ENCODE measurements around the gene ALOX5. TPM values are rescaled to one million over a fixed set of nuclear protein-coding genes. Genes with fewer than 3 reads are reported as not detected.
A peak's percentile ranks its signal among the peaks of the same experiment; 100 is the strongest.

The ALOX5 gene
- total and polyA plus RNA-seq, 4 donors, result 21.5 to 270 (median 144) TPM

GRCh38 chr10:45380903-45381620 lies 7.0 kb downstream of the ALOX5 start:
- DNase-seq, result no peak
- TF ChIP-seq CTCF (IDR thresholded peaks at IDR 0.05; ENCODE audit: control extremely low read depth, extremely low read depth), result no peak

GRCh38 chr10:45382591-45382990 lies 8.6 kb downstream of the ALOX5 start:
- DNase-seq (no peak), ATAC-seq (ENCODE audit: insufficient read depth, low FRiP score) (no peak)
- 88 to 95% methylated on average over 17 of the region's 17 CpGs for WGBS, 2 donors
- Histone ChIP-seq H3K9ac (ENCODE audit: insufficient read depth in 1 of 2, low read length in 2 of 2) (no peak overlapping the region), H3K4me3 (no peak overlapping the region), H3K9me3 (ENCODE audit: control insufficient read depth in 4 of 4, insufficient read depth in 3 of 4, low read length in 3 of 4) (peaks cover 0 to 5% (median 0%) of the 10 kb centered on the region in 4 donors), H3K36me3 (ENCODE audit: control insufficient read depth in 4 of 4, insufficient read depth in 4 of 4, low read length in 4 of 4) (peaks cover 0 to 3% (median 0%) of the 10 kb centered on the region in 4 donors), H3K27me3 (ENCODE audit: control insufficient read depth in 3 of 3, insufficient read depth in 3 of 3, low read length in 2 of 3) (peaks cover 0 to 2% (median 0%) of the 10 kb centered on the region in 3 donors), H3K27ac (ENCODE audit: low read depth in 1 of 2, low read length in 1 of 2) (no peak overlapping the region), H3K4me1 (ENCODE audit: control insufficient read depth in 5 of 5, insufficient read depth in 5 of 5, low read length in 5 of 5) (peaks cover 0 to 2% (median 0%) of the 10 kb centered on the region in 5 donors)
- TF ChIP-seq CTCF (IDR thresholded peaks at IDR 0.05; ENCODE audit: control extremely low read depth, extremely low read depth), result no peak

More at GRCh38 chr10:45380903-45381620, 7.0 kb downstream of the ALOX5 start:
- Histone ChIP-seq H3K27me3 (ENCODE audit: control insufficient read depth in 3 of 3, insufficient read depth in 3 of 3, low read length in 2 of 3) (peaks cover 0 to 14% (median 5%) of the 10 kb centered on the region in 3 donors), H3K9ac (ENCODE audit: insufficient read depth in 1 of 2, low read length in 2 of 2) (no peak overlapping the region), H3K4me3 (no peak overlapping the region), H3K9me3 (ENCODE audit: control insufficient read depth in 4 of 4, insufficient read depth in 3 of 4, low read length in 3 of 4) (peaks cover 0 to 2% (median 0%) of the 10 kb centered on the region in 4 donors), H3K27ac (ENCODE audit: low read depth in 1 of 2, low read length in 1 of 2) (peak overlapping the region in 1 of 2 donors; percentile 57), H3K4me1 (ENCODE audit: control insufficient read depth in 5 of 5, insufficient read depth in 5 of 5, low read length in 5 of 5) (peaks cover 0 to 2% (median 0%) of the 10 kb centered on the region in 5 donors), H3K36me3 (ENCODE audit: control insufficient read depth in 4 of 4, insufficient read depth in 4 of 4, low read length in 4 of 4) (peaks cover 0 to 3% (median 0%) of the 10 kb centered on the region in 4 donors)
- WGBS, 2 donors, result 58 to 71% methylated on average over 8 of the region's 8 CpGs
- peak; percentile 35 for ATAC-seq (ENCODE audit: insufficient read depth, low FRiP score)

- peaks cover 0 to 3% (median 0%) of the 10 kb centered on the region in 4 donors for H3K36me3 ChIP-seq (ENCODE audit: control insufficient read depth in 4 of 4, insufficient read depth in 4 of 4, low read length in 4 of 4)
- peaks cover 0 to 9% (median 0%) of the 10 kb centered on the region in 4 donors for H3K9me3 ChIP-seq (ENCODE audit: control insufficient read depth in 4 of 4, insufficient read depth in 3 of 4, low read length in 3 of 4)
- ATAC-seq (ENCODE audit: insufficient read depth, low FRiP score), result no peak
- 65 to 72% methylated on average over 4 of the region's 4 CpGs for WGBS, 2 donors
- H3K4me3 ChIP-seq, result no peak overlapping the region
- H3K9ac ChIP-seq (ENCODE audit: insufficient read depth in 1 of 2, low read length in 2 of 2), result no peak overlapping the region
- TF ChIP-seq CTCF (IDR thresholded peaks at IDR 0.05; ENCODE audit: control extremely low read depth, extremely low read depth), result no peak
- H3K27ac ChIP-seq (ENCODE audit: low read depth in 1 of 2, low read length in 1 of 2), result no peak overlapping the region
- H3K27me3 ChIP-seq (ENCODE audit: control insufficient read depth in 3 of 3, insufficient read depth in 3 of 3, low read length in 2 of 3), result no peaks in the 10 kb centered on the region
- peaks cover 0 to 2% (median 0%) of the 10 kb centered on the region in 5 donors for H3K4me1 ChIP-seq (ENCODE audit: control insufficient read depth in 5 of 5, insufficient read depth in 5 of 5, low read length in 5 of 5)
- DNase-seq, result no peak
These were observed 9.8 kb downstream of the ALOX5 start for GRCh38 chr10:45383682-45384330.

All from lung (tissue), 12 donors.